GM12875 (cell line): ENCODE measurements around the gene OR52B4.
"Not testable (repeated sequence)": the region's sequence is repeated elsewhere in the genome, so short reads cannot be mapped to it uniquely, and the experiment has no call there.

Experiments
- H3K4me3 ChIP-seq: one replicate; pipeline ENCODE4 v1.5.1; 2011; ENCODE audit warnings: low read depth, low read length, control low read depth
- CTCF ChIP-seq: IDR thresholded peaks from 2 replicates; pipeline ENCODE4 v1.5.1; 2011; ENCODE audit warnings: low read depth, mild to moderate bottlenecking, control low read depth, inconsistent platforms, low read length, moderate library complexity, borderline replicate concordance; ENCODE audit not compliant: insufficient read depth

The OR52B4 gene

GRCh38 chr11:4385978-4386740 lies 18.0 kb upstream of the OR52B4 start:
- H3K4me3 ChIP-seq, result no peak overlapping the region
- TF ChIP-seq CTCF, result no peak

GRCh38 chr11:4381901-4382300 lies 13.7 kb upstream of the OR52B4 start:
- H3K4me3 ChIP-seq, result no peak overlapping the region
- no peak for TF ChIP-seq CTCF

- TF ChIP-seq CTCF, result no peak
- no peak overlapping the region for H3K4me3 ChIP-seq
Observed at GRCh38 chr11:4375431-4376140, 7.4 kb upstream of the OR52B4 start.

- H3K4me3 ChIP-seq, result no peak overlapping the region
- no peak for TF ChIP-seq CTCF
Observed at GRCh38 chr11:4370166-4370565, 2.0 kb upstream of the OR52B4 start.

- not testable (repeated sequence) for H3K4me3 ChIP-seq
Observed at GRCh38 chr11:4348142-4348541, 20.0 kb downstream of the OR52B4 start.

GRCh38 chr11:4345366-4345765 lies 22.8 kb downstream of the OR52B4 start:
- not testable (repeated sequence) for H3K4me3 ChIP-seq

- H3K4me3 ChIP-seq, result not testable (repeated sequence)
Observed at GRCh38 chr11:4334356-4334755, 33.8 kb downstream of the OR52B4 start.
